ENCODE results near the gene SLC25A13.

The SLC25A13 gene

DNA sequence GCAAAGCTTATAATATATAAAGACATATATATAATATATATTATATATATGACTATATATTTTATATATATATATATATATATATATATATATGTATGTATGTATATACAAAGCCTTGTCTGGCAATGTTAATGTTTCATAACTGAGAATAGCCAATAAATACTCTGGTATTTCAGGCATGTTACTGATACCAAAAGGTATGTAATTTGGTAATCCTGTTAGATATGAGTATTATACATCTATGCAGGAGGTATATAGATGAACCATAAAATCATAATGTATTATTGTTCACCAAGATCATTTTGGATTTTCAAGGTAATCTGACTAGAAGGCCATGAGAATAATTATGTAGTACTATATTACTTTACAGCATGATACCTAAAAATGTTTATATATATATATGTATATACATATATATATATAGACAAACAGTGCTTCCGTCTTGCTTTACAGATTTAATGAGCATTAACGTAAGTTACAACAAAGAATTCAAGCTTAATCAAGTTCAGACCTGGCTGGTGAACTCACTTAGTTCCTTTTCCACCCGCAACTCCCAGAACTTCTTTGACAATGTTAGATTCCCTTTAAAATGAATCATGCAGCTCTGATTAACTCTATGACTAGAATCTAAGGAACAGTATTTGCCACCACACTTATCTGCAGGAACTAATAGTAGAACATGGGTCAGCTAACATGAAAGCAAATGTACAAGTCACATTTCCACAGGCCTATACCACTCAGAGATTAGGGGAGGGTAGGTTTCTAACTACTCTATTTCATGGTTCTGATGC, 82.7 kb downstream of the SLC25A13 start:
- DNase-seq (ENCODE audit: low spot score), result no peak

DNA sequence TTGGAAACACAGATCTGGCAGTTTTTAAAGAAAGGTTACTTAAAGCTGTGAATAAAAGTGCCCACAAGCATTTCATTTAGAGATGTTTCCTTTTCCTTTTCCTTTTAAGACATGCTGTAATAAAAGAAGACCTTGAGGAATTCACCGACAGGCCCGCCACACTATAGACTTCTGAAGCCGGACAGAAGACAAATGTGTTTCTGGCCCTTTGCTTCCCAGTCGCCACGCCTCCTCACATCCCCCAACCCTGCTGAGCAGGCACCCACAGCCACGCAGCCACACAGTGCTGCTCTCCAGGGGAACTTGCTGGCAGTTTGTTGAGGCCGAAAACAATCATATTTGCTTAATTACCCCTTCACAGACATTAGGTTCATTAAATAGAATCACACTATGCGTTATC, 83.4 kb downstream of the SLC25A13 start:
- DNase-seq (ENCODE audit: low spot score), result no peak

DNA sequence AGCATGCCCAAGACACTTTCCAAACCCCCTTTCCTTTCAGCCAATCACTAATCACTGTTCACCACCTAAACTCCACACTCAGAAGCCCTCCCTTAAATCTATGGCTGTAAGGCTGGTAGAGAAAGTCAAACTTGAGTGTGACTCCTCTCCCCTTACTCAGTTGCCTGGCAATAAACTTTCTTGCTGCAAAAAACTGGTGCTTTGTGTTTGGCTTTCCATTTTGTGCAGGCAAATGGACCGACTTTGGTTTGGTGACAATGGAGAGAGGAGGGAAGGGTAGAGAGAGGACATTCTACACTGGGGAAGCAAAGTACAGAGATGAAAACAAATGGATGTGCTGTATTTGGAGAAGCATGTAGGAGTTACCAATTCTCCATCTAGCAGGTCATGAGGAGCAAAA, 84.9 kb downstream of the SLC25A13 start:
- DNase-seq (ENCODE audit: low spot score), result no peak

DNA sequence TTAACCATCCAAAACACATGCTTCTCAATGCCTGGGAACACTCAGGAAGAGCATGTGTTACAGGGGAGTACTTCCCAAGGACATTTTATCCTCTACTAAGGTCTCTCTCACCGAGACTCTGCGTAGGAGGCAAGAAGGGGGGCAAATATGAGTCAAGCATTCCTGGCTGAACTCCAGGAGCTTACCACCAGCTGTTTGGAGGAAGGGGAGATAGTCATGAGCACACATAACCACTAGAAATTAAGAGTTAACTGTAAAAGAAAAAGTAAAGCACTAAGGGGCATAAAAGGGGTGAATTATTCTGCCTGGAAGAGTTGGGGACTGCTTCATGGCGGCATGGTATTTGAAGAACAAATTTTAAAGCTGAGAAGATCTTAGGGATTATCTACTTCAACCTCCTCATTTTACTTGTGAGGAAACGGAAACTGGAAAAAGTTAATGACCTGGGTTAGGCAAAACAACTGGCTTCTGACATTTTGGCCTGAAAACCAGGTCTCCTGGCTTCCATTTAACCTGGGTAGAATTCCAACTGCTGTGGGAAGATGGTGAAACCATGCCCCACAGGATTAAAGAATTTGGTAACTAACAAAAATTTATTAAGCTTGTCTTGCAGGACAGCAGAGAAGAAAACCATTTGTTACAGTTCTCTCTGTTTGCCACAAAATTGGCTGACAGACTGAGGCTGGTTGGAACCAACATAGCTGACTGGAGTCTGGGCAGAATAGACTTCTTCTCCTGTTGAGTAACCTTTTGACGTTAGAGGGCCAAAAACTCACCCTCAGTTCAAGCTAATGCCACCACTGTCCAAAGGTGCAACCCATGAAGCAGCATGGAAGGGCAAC, 85.5 kb downstream of the SLC25A13 start:
- no peak for DNase-seq (ENCODE audit: low spot score)

DNA sequence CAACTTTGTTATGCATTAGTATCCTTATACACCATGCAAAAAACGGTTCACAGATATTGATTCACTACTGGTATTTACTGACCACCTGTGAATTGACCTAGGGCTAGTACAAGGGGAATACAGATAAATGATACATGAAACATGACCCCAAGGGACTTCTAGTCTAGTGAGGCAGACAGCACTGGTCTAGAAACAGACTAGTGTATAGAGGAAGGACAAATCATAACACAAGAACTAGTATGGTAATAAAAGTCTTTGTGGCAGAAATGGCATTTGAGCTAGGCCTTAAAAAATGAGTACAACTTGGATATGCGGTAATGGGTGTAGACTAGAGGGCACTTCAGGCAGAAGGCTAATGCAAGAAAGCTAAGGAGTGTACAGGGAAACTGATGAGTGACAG, 86.6 kb downstream of the SLC25A13 start:
- no peak for DNase-seq (ENCODE audit: low spot score)

DNA sequence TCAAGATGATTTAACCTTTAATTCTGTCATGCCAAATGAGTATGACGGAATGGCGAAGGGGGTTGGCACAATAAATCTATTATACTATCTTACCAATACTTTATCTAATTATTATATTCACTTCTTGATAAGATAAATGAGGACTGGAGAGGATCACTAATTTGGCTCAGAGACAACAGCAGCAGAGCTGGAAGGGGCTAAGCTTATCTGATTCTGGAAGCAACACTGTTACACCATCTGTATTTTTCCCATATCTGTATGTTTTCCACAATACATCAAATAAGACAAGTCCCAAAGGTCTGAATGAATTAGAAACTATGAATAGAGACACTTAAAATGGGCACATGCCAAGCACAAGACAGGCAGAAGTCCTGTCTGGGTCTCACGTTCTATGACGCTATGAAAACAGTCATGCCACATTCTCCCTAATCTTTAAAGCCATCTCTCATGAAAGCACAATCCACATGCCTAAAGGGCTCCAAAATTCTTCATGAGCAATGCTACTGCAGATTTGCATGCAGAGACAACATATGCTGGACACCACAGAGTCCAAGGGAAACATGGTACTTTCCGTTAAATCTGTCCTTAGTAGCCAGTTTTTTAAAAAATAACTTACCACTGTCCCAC, 88.3 kb downstream of the SLC25A13 start:
- DNase-seq (ENCODE audit: low spot score), result no peak

DNA sequence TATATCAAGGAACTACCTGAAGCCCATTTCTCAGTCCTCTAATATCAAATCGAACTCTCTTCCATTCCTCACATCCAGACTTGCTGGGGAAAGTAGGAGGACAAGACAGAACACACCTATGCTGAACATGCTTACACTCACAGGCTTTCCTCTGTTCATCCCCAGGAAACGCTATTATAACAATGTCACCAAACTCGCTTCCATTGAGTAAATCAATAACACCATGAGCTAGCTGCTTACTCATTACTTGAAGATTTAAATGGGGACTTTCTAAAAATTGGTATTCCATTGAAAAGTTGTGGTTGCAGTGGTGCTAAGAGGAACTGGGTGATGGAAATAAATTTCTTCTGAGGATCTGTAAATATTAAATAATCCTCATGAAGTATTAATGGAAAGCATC, 88.8 kb downstream of the SLC25A13 start:
- DNase-seq (ENCODE audit: low spot score), result no peak

DNA sequence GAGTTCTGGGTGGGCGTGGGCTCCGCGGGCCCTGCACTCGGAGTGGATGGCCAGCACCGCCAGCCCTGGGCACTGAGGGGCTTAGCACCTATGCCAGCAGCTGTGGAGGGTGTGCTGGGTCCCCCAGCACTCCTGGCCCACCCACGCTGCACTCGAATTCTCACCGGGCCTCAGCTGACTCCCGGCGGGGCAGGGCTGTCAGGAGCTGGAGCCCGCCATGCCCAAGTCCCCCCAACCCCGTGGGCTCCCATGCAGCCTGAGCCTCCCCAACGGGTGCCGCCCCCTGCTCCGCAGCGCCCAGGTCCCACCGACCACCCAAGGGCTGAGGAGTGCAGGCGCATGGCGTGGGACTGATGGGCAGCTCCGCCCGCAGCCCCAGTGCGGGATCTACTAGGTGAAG, 93.1 kb downstream of the SLC25A13 start:
- DNase-seq (ENCODE audit: low spot score), result no peak

DNA sequence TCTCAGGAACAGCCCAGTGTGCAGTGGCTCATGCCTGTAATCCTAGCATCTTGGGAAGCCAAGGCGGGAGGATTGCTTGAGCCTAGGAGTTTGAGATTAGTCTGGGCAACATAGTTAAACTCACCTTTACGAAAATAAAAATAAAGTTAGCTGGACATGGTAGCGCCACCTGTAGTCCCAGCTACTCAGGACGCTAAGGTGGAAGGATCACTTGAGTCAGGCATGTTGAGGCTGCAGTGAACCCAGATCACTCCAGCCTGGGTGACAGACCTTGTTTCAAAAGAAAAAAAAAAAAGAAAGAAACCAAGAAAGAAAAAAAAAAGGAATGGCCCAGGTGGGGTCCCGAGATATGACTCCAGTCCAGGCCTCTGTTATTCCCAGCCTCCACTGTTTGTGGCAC, 96.6 kb downstream of the SLC25A13 start:
- no peak for DNase-seq (ENCODE audit: low spot score)

DNA sequence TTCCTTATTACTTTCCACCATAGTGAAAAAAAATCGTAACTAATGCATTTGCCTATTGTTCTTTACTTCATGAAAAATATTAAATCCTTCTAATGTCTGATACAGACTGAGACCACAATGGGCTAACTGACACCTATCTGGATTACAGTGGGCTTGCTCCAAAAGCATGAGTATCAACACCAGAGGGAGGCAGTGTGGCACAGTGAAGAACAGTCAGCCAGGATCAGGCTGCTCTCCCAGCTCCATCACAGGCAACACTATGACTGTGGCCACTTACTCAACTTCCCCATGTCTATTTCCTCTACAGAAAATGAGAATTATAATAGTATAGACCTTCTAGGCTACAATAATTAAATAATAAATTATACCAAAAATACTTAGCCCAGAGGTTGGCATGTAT, 97.2 kb downstream of the SLC25A13 start:
- DNase-seq (ENCODE audit: low spot score), result no peak

DNA sequence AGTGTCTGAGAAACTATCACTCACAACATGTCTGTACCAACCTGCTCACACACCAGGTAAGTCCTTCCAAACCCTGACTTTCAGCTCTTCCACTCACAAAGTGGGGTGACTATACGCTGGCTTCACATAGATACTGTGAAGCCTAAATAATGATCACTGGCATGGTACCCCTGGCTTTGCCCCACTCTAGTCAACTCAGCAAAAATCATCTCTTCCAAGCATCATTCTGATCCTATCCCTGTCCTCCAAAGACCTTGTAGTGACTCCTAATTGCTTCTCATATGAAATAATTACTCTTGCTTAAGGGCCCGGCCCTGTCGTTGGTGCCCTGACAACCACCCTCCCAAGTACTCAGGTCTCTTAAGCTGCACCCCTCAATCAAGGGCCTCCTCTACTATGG, 97.8 kb downstream of the SLC25A13 start:
- no peak for DNase-seq (ENCODE audit: low spot score)

DNA sequence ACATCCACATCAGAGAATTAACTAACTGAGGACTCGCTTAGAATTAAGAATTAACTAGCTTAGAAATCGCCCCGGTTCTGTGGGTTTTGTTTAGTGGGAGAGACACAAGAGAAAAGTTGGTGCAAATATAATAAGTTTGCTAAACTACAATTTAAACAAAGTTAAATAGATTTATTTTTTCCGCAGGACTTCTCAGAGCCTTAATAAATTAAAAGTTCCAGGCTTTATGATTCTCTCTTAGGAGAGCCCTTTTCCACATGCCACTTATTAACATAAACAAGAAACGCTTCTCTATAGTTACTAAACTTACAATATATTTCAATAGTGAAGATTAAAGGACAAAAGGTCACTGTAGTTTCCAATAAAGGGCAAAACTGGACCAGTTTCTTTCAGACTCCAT, 100.0 kb downstream of the SLC25A13 start:
- no peak for DNase-seq (ENCODE audit: low spot score)

DNA sequence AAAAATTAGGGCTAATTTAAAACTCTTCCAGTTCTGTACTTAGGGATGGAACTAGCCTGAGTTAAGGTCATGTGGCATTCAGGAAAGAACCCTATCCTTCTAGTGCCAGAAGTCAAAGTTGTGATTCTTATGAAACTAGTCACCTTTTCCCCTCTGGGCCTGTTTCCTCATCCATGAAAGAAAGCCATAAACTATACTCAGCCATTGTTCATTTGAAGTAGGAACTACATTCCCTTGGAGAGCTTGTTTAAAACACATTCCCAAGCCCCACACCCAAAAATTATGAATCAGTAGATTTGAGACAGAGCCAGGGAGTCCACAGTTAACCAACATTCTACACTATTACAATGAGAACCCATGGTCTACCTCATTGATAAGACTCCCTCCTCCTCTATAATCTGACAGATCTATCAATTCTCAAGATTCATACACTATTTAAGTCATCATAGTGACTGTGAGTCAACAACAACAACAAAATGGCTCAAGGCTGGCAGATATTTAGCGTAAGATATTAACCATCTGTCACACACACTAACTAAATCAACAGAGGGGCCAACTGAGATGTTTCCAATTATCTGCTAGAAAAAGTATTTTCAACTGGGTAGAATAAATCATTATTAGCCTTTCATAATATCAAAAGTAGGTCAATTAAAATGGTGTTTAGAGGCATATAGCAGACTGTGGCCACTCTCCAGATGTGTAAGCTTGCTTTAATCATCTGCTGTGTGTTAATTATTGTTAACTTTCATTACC, 102.3 kb downstream of the SLC25A13 start:
- no peak for DNase-seq (ENCODE audit: low spot score)

DNA sequence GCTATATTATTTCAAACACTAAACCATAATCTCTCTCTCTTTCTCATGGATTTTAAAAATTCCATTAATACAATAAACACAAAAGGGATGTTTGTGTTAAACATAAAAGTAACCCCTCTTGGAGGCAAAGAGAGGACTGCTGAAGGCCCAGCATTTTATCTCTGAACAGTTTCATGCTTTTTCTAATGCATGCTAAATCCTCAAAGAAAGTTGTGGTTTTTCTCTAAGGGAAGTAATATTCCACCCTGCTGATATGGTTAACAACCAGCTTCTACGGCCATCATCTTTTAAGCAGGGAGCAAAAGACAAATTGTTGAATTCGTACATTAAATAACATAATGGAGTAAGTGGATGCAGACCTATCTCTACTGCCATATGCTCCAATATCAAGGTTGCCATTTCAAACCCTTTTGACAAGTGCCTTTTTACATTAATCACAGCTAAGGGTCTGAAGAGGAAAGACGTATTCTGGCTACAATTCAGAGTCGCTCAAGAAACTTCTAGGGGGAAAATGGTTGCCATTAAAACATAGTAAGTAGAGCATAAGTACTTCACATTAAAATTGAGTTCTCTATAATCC, 103.1 kb downstream of the SLC25A13 start:
- no peak for DNase-seq (ENCODE audit: low spot score)

DNA sequence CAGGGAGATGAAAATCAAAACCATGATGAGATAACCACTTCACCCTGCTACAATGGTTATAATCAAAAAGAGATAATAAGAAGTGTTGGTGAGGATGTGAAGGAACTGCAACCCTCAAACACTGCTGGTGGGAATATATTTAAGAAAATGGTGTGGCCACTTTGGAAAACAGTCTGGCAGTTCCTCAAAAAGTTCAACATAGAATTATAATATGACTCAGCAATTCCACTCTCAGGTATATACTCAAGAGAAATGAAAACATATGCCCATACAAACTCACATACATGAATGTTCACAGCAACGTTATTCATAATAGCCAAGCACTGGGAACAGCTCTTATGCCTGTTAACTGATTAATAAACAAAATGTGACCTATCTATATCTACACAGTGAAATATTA, 104.8 kb downstream of the SLC25A13 start:
- DNase-seq (ENCODE audit: low spot score), result no peak

DNA sequence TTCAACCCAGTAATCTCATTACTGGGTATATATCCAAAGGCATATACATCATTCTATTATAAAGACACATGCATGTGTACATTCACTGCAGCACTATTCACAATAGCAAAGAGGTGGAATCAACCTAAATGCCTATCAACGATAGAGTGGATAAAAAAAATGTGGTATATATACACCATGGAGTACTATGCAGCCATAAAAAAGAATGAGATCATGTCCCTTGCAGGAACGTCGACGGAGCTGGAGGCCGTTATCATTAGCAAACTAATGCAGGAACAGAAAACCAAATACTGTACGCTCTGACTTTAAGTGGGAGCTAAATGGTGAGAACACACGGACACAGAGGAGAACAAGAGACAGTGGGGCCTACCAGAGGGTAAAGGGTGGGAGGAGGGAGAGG, 105.5 kb downstream of the SLC25A13 start:
- DNase-seq (ENCODE audit: low spot score), result no peak

DNA sequence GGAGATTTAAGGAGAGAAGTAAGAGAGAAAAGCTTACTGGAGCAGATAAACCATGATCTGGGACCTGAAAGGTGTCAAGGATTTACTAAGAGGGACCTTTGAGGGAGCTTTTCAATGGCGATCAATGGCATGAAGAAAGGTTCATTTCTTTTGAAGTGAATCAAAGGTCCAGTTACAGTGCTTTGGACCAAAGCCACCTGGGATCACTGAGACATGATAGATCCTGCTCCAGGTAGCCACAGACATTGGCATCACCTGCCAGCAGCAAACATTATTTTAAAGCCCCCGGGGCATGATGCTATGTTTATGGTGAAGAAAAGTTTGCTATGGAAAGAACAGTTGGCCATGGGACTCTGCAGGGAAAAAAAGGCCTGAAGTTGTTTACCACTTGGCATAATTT, 109.4 kb downstream of the SLC25A13 start:
- no peak for DNase-seq (ENCODE audit: low spot score)

DNA sequence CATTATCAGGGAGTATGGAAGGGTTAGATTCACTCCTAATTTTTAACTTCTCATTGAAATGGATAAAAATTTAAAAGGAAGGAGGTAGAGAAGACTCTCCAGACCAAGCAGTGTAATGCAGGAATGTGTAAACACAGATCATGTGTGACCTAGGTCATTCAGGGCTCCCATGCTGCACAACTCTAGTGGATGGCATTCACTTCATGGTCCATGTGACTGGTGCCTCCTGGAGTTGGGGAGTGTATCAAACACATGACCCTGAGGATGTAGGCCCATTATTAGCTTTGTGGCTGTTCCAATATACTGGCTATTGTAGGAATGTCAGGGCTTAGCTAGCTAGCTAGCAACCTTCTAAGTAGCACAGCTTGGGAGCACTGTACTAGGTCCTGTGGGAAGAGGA, 109.9 kb downstream of the SLC25A13 start:
- no peak for DNase-seq (ENCODE audit: low spot score)

DNA sequence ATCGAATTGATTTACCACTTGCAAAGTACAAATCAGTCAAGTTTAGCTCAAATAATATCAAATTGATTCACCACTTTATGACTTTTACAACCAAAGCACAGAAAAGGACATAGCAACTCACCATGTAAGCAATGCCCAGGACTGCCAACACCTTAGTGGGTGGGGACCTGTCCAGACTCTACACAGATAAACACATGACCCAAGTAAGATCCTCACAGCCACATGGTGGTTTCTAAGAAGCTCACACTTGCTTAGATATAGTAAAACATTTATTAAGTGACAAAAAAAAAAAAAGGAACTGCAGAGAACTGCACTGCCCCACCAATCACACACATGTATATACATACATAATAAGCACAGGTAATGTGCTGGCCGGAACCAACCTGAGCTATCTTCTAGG, 116.2 kb downstream of the SLC25A13 start:
- DNase-seq (ENCODE audit: low spot score), result no peak

DNA sequence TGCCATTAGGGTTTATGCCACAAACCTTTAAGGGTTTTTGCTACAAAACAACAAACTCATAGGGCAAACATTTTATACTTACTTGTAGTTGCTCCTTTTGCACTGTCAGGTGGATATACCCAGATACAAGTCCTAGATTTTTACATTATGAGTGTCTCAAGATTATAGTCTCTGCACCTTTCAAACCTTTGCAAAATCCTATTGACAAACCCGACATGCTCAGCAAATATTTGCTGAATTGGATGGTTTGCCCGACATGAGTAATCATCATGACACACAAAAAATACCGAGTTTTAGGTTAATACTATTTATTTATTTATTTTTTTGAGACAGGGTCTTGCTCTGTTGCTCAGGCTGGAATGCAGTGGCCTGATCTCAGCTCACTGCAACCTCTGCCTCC, 117.3 kb downstream of the SLC25A13 start:
- DNase-seq (ENCODE audit: low spot score), result no peak

DNA sequence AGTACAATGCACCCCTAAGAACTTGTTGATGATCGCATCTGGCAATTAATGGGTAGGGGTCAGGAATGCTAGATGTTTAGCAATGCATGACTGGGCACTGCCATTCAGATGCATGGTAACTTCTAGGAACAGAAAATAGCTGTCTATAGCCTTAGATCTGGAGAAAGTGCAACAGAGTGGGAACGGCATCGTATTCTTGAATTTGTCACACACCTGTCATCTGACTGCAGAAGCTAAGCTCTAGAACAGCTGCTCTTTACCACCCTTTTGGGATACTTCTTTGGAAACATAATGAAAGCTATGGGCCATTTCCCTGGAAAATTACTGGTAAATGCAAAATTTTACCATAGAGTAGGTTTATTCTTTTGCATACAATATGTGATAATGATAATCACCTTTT, 118.1 kb downstream of the SLC25A13 start:
- no peak for DNase-seq (ENCODE audit: low spot score)

DNA sequence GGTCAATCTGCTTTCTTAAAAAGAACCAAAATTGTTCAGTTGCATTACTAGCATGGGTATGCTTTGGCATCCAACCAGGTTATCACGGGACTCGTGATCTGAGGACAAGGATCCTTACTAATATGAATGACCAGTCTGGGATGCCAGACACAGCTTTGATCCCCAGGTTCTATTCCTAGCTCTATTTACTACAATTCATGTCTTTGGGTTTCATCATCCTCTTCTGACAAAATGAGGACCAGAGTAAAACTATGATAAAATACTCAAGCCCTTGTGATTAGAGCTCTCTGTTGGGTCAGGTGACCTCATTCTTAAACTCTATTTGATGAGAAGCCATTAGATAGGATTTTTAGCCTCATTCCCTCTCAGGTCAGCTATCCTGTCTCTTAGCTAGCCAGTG, 119.8 kb downstream of the SLC25A13 start:
- DNase-seq (ENCODE audit: low spot score), result no peak
